Measurements from ENCODE around the gene ARID3B.
"Not testable (repeated sequence)": the region's sequence is repeated elsewhere in the genome, so short reads cannot be mapped to it uniquely, and the experiment has no call there.

ARID3B gene

DNA sequence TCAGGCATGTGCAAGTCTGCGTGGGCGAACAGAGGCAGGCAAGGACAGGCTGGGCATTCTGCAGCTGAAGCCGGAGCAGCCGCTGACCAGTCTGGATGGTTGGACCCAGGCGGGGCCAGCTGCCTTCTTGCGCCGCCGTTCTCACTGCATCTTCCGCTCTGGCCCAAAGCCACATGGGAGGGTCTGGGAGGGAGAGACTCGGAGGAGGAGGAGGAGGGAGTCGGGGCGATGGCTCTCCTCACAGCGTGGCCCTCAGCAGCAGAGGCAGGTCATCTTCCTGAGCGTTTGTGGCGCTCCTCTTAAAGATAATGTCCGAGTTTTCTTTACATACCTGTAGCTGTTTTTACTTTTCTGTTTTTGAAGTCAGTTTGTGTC, 80.5 kb downstream of the ARID3B start:
- DNase-seq (ENCODE audit: low read depth): no peak

DNA sequence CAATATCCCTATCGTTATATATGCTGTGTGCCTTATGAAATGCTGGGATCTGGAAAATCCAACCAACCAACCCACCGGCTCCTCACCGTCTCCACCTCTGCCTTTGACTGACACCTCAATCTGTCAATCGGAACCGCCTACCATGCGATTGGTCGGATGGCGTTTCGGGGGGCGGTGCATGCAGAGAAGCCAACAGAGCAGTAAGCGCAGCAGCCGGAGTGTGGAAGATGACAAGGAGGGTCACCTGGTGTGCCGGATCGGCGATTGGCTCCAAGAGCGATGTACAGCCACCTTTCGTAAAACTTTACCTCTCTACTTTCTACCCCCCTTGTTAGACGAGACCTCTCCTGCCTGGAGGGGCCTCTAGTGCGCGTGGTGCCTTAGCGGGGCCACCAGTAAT, 80.9 kb downstream of the ARID3B start:
- no peak for DNase-seq (ENCODE audit: low read depth)

DNA sequence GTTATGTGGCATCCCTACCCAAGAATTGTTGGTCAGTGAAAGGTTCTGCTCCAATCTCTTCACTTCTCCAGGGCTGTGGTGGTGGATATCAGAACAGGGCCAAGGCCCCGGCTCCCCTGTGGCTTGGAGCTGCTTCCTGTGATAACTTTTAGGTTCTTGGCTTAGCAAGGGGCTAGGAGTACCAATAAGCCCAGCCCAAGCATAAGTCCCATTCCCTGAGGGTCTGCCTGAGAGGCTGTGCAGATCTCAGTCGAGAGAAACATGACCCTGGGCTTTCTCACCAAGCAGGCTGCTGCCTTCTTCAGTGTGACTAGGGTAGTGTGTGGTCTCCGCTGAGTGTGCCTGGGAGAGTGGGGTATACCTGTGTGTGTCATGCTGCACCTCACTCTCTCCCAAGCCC, 81.7 kb downstream of the ARID3B start:
- DNase-seq (ENCODE audit: low read depth): no peak

DNA sequence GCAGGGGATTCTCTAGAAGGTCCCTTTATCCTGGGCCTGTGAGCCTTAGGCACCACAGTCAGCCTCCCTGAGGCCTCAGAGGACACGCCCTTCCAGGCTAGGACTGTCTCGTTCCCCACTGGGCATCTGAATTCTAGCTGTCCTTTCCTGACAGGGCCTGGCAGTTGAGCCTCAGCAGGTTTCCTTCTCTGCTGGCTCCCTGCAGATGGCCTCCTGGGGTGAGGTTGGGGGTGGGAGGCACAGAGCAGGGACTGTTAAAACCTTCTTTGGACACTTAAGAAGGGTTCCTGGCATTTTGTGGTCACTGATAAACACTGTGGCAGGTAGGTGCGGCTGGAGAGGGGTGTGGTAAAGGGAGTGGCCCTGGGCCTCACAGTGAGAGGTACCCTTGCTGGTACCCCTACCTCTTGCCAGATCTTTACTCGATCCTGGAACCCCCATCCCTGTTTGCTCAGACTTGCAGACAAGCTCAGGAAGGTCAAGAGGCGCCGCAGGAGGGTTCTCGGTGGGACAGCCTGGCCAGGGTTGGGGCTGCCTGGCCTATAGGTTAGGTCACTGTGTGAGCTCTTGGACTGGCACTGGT, 83.1 kb downstream of the ARID3B start:
- DNase-seq (ENCODE audit: low read depth): no peak

DNA sequence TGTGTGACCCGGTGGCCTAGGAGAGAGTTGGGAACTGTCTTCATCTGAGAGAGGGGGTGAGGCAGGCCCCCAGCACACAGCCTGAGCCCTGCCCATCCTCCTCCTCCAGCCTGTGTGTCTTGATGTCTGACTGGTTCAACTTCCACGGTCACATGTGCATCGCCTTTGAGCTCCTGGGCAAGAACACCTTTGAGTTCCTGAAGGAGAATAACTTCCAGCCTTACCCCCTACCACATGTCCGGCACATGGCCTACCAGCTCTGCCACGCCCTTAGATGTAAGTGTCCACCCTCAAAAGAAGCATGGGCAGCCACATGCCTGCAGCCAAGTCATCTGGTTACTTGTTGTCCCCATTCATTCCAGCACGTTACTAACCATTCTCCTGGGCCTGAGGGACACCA, 84.7 kb downstream of the ARID3B start:
- DNase-seq (ENCODE audit: low read depth): no peak

DNA sequence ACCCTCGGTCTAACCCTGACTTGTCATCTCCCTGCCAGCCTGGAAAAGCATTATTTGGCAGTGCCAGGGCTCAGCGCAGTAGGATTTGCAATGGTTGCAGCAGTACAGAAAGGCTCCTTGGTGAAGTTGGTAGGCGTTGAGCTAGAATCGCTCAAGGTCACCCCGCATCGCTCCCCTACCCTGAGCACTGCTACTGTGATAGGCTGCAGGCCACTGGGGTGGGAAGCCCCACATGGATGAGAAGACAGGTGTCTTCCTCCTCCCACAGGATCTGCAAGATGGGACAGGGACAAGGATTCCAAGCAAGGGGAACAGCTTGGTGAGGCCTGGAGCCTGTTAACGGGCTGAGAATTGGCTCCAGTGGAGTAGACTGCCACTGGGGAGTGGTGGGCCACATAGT, 85.3 kb downstream of the ARID3B start:
- no peak for DNase-seq (ENCODE audit: low read depth)

DNA sequence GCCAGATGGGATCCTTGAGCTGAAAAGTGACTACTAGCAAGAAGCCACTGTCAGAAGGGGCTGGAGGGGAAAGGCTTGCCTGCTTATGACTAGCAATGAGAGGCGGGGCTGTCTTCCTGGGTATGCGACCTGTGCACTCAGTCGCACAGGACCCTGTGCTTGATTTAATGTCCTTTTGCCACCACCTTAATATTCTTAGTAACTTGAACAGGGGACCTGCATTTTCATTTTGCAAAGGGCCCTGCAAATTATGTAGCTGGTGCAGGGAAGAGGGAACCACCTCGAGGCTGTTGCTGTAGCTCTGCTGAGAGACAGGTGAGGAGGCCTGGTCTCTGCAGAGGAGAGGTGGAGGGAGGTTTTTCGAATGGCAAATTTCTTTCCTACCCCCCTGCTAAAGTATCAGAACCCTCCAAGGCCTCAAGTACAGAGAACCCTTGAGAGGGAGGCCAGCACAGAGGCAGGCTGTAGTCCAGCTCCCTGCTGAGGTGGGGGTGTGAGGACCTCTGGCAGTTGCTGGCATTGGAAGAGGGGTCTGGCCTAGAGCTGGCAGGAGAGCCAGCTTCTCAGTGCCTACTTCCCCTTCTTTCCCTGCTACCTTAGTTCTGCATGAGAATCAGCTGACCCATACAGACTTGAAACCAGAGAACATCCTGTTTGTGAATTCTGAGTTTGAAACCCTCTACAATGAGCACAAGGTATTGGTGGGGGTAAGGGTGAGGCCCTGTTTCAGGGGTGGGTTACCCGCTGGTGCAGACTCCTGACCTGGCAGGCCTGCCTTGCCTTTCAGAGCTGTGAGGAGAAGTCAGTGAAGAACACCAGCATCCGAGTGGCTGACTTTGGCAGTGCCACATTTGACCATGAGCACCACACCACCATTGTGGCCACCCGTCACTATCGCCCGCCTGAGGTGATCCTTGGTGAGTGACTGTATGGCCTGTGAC, 86.0 kb downstream of the ARID3B start:
- no peak for DNase-seq (ENCODE audit: low read depth)

DNA sequence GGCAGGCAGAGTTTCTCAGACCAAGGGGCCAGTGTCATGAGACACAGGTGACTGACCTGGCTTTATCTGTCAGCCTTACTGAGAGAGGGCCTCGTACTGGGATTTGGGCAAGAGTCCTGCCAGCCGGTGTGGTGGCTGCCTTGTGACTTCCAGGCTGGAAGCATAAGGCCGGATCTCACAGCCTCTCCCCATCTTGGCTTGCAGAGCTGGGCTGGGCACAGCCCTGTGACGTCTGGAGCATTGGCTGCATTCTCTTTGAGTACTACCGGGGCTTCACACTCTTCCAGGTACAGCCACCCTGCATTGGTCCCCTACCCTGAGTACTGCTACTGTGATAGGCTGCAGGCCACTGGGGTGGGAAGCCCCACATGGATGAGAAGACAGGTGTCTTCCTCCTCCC, 86.7 kb downstream of the ARID3B start:
- DNase-seq (ENCODE audit: low read depth): no peak

DNA sequence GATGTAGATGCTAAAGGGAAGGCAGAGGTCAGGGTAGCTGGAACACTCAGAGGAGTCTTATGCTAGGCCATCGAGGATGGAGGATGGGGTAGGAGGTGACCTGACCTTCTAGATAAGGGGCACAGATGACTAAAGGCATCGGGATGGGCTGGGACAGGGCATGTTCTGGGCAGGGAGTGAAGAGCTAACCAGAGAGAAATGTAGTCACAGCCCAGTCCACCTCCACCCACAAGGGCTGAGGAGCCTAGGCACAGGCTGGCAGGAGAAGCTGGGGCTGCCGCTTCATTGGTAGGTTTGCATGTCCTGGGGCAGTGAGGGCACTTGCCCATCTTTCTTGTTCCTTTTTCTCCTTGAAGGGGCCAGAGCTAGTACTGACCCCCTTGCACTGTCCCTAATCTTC, 87.2 kb downstream of the ARID3B start:
- DNase-seq (ENCODE audit: low read depth): no peak

DNA sequence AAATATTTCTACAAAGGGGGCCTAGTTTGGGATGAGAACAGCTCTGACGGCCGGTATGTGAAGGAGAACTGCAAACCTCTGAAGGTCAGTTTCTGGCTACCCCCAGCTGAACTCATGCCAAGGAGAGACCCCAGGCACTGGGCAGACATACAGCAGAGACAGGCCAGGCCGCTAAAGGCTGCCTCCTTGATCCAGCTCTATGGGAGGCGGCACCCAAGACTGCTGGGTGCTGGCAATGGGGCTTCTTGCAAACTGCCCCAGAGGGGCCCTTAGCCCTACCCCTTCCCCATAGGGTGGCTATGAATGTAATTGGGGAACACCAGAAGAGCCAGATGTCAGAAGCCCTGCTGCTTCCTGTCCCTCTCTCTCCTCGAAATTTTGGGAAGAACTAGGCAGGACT, 87.9 kb downstream of the ARID3B start:
- no peak for DNase-seq (ENCODE audit: low read depth)

DNA sequence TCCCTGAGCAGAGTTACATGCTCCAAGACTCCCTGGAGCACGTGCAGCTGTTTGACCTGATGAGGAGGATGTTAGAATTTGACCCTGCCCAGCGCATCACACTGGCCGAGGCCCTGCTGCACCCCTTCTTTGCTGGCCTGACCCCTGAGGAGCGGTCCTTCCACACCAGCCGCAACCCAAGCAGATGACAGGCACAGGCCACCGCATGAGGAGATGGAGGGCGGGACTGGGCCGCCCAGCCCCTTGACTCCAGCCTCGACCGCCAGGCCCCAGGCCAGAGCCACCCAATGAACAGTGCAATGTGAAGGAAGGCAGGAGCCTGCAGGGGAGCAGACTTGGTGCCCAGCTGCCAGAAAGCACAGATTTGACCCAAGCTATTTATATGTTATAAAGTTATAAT, 88.7 kb downstream of the ARID3B start:
- DNase-seq (ENCODE audit: low read depth): not testable (repeated sequence)

DNA sequence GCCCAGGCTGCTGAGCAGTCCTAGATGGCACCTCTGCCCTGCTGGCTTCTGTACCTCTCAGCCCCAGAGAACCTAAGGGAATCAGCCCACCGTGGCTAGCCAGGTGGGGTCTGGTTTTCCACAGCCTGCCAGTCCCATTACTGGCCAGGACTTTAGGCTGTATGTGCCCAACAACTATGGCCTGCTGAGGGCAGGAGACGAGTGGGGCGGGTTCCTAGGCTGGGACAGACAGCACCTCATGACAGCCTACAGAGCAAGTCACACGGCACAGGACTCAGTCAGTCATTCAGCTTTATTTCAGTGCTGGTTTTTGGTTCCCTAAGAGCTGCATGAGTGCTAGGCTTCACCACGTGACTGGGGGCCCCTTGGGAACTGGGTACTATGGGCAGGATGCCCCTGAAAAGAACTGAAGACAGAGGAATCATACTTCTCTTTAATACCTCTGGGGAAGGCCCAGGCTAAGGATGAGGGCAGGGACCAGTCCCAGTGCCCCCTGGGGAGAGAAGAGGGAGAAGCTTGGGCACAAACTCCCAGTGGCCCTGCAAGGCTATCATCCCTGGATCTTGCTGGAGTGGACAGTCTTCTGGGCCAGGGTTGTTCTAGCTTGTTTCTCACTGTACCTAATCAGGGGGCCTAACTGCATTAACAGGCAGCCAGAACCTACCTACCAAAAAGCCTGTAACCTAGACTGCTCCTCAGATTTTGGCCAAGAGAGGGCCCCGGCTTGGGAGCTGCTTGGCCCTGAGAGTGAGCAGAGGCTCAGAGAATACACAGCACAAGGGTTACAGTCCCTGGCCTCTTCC, 89.5 kb downstream of the ARID3B start:
- DNase-seq (ENCODE audit: low read depth): no peak

DNA sequence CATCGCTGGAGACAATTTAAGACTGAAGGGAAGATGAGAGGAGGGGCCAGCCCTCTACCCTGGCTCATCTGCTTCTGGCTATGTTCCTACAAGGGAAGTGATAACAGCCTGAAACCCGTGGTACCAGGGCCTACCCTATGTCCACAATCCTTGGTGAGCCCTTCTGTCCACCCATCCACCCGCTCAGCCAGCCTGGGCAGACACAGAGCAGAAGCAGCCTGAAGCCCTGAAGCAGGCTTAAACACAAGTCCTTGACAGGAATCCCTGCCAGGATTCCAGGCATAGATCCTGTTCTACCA, 90.0 kb downstream of the ARID3B start:
- DNase-seq (ENCODE audit: low read depth): no peak

DNA sequence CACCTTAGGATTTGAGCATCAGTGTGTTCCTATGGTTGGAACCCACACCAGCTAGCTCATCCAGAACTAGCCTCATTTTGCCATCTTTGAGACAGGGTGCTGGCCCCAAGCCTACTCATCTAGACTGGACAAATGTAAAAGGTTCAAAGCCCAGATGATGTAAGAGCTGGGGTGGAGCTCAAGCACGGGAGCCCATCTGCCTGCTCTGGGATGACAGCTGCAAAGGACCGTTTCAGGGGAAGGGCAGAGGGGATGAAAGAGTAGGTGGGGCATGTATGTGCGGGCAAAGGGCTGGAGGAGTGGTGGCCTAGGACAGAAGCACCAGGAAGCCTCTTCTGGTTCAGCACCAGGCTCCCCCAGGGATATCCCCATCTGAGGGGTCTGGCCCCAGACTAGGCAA, 90.4 kb downstream of the ARID3B start:
- DNase-seq (ENCODE audit: low read depth): no peak

DNA sequence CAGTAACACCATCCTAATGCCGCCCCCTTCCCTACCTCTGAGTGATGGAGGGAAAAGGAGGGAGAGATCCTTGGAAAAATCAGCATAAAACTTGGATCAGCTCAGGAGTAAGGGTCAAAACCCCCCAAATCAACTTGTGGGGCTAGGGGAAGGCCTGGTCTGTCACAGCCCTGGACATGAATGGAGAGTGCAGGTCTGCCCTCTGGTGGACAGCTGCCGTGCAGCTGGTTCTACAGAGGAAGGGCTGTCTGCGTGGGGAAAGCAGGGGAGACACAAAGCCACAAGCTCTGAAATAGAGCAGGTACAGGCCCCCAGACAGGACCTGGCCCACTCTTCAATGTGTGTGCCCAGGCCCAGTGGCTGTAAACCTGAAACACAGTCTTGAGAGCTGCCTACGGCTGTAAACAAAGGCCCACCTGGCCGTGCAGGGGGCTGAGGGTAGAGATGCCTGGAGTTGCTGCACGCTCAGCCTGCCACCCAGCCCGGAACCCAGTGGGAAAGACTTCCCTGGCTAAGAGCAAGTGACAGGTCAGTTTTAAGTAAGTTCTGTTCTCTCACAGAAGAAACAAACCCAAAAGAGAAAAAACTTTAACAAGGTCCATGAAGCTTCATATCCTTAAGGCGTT, 91.0 kb downstream of the ARID3B start:
- DNase-seq (ENCODE audit: low read depth): peak; percentile 42

DNA sequence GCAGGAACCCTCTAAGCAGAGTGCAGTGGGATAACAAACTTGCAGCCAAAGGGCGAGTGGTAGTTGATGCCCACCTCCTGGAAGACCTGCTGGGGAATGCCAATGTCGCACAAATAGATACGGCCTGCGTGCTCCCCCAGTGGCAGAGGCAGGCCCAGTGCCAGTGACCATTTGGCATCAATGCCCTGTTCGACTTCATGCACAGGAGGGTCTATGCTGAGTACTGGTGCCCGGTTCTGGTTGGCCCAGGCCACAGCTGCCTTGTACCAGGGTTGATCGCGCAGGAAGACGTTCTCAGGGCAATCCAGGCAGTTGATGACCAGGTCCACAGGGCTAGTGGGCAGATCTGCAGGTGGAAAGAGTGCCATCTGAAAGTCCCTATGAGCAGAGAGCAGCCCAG, 91.6 kb downstream of the ARID3B start:
- DNase-seq (ENCODE audit: low read depth): no peak

DNA sequence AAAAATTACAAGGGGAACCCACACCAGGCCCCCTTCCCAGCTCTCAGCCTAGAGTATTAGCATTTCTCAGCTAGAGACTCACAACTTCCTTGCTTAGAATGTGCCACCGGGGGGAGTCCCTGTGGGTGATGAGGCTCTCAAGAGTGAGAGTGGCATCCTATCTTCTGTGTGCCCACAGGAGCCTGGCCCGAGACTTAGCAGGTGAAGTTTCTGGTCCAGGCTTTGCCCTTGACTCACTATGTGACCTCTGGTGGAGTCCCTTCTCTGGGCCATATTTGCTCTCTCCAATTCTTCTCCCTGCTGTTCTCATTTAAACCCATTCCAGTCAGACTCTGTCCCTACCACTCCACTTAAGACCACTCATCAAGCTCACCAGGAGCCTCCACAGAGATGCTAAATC, 92.8 kb downstream of the ARID3B start:
- no peak for DNase-seq (ENCODE audit: low read depth)

DNA sequence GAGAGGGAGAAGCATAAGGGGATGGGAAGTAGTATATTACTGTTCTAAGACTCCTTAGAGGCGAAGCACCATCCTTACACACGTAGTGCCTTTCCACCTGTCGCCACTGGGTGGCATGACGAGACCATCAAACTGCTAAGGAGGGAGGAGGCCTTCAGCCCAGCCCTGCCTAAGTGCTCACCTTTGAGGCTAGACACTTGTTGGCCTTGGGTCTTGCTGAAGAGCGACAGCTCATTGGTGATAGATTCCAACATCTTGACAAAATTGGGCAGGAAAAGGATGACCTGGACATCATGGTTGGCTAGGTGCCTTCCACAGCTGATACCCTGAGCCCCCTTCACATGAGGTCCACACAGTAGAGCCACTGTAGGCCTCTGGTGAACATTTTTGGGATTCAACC, 94.2 kb downstream of the ARID3B start:
- peak; percentile 56 for DNase-seq (ENCODE audit: low read depth)

DNA sequence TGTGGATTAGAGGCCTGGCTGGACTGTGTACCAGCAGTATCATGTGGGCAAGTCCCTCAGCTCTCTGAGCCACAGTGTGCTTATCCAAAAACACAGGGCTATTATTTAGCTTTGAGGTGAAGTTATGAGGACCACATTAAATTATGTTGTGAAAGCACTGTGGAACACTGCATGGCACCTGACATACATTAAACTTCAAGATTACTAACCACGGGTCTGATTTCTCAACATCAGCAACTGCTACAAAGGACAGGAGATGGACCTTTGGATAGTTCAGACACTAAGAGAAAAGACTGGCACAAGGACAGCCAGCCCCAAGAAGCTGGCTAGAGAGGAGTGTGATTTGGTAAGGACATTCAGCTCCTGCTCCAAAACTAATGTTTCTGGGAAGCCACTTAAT, 96.0 kb downstream of the ARID3B start:
- DNase-seq (ENCODE audit: low read depth): no peak

DNA sequence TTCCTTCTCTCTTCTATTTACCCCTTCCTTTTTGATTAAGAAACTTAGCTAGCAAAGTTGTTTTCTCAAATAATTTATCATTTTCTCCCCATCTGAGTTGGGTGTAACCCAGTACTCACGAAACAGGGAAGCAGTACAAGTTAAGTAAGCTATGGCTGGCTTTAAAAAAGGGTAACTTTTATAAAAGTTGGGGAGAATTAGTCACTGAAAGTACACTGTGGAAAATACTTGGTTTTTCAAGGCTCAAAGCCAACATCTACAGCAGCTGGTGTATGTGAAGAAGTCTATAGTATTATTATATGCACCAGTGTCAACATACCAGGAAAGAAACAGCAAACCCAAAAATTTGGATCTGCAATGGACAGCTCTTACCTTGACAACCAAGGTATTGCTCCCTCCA, 100.1 kb downstream of the ARID3B start:
- DNase-seq (ENCODE audit: low read depth): no peak

DNA sequence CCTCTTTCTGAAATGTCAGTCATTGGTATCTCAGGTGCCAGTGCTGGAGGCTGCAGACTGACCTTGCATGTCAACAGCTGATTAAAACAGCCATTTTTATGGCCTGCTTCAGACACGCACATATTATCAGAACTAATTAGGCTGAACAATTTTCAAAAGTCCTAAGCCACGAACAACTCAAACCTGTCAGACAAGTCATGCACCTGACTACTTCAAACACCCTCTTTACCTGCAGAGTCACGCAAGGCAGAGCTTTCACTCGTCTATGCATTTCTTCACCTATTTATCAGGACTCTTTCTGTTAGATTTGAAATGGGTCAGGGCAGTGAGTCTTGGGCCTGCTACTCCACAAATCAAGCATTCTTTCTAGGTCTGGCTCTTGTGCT, 101.3 kb downstream of the ARID3B start:
- no peak for DNase-seq (ENCODE audit: low read depth)

DNA sequence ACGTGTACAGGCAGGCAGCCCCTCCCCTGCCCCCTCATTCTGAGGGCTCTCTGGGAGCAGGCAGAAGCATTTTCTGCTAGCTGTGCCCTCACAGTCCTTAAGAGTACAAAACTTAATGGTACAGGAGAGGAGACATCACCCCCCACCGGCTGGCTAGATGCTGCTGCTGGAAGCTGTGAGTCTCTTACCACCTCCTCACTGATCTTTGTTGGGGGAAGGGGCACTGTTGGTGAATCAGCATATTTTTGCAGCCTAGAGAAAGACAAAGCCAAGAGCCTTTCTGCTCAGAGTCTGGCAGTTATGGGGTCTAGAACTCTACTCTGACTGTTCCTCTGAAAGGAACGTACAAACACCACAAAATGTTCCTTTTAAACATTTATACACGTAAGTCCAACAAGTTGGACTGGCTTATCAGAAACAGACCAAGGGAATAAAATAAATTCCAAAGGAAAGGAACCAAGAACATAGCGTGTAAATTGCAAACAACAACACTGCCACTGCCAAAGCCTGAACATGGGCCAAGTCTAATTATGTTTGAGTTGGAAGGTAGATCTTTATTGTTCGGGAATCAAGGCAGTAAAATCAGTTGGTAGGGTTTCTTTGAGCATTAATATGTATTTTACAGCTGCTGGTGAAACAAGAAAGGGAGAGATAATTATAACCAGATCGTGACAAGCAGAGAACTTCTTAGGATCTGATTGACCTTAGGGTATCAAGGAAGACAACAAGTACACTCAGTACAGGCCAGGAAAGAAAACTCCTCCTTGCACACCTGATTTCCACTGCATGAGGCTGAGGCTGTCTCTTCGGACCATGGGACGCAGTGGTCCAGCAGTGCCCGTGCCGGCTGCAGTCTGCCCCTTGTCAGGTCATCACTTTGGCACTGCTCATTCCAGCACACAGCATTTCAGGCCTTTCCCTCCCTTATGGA, 102.0 kb downstream of the ARID3B start:
- no peak for DNase-seq (ENCODE audit: low read depth)

Measured in activated T-cell treated with anti-CD3 and anti-CD28 coated beads for 1 hour (primary cell).